ENCODE measurements around the gene ARHGEF11. TPM values are rescaled to one million over a fixed set of nuclear protein-coding genes. Genes with fewer than 3 reads are reported as not detected.

Gene ARHGEF11
- total RNA-seq, 1 experiment from 2014 or later, result 45.5 TPM

GRCh38 chr1:157035121-157035520, 10.4 kb downstream of the ARHGEF11 start:
- Histone ChIP-seq H3K27me3 (replicated peaks; ENCODE audit: control insufficient read depth, insufficient read depth, low read length) (no peaks in the 10 kb centered on the region), H3K4me1 (no peaks in the 10 kb centered on the region), H3K4me3 (ENCODE audit: low read depth, low read length) (no peak overlapping the region), H3K36me3 (ENCODE audit: control insufficient read depth, insufficient read depth, low read length) (no peaks in the 10 kb centered on the region; the same call in 1 of the 2 replicates), H3K9me3 (no peaks in the 10 kb centered on the region)
- Mint-ChIP-seq H3K4me1 (ENCODE audit: low read depth, unreplicated experiment) (peaks cover 6% of the 10 kb centered on the region), H3K27me3 (ENCODE audit: insufficient read depth, unreplicated experiment) (no peaks in the 10 kb centered on the region), H3K4me3 (ENCODE audit: unreplicated experiment) (no peak overlapping the region), H3K9me3 (ENCODE audit: unreplicated experiment) (no peaks in the 10 kb centered on the region), H3K36me3 (ENCODE audit: insufficient read depth, unreplicated experiment) (peaks cover 4% of the 10 kb centered on the region), H3K27ac (ENCODE audit: unreplicated experiment) (no peak overlapping the region)
- POLR2A ChIA-PET, result no interaction called here
- TF ChIP-seq CTCF (IDR thresholded peaks at IDR 0.05; ENCODE audit: insufficient read depth in 1 of 2, low read depth in 1 of 2, low read length in 1 of 2, severe bottlenecking in 1 of 2, unreplicated experiment in 1 of 2), result no peak
- no TSS peak for BruUV-seq (replicated peaks)
- intact Hi-C loops (cut with micrococcal nuclease; ENCODE audit: unreplicated experiment), result no loop called here
- no peak for DNase-seq
- CTCF ChIA-PET, result no interaction called here

- no peaks in the 10 kb centered on the region for H3K9me3 ChIP-seq
- POLR2A ChIA-PET, result no interaction called here
Observed at GRCh38 chr1:157034137-157034800, 11.3 kb downstream of the ARHGEF11 start.

GRCh38 chr1:157033357-157033876, 12.1 kb downstream of the ARHGEF11 start:
- H3K9me3 ChIP-seq, result no peaks in the 10 kb centered on the region
- H3K4me1 ChIP-seq, result no peaks in the 10 kb centered on the region
- no peak for DNase-seq
- TF ChIP-seq CTCF (IDR thresholded peaks at IDR 0.05; ENCODE audit: insufficient read depth in 1 of 2, low read depth in 1 of 2, low read length in 1 of 2, severe bottlenecking in 1 of 2, unreplicated experiment in 1 of 2), result no peak
- H3K36me3 ChIP-seq (ENCODE audit: control insufficient read depth, insufficient read depth, low read length), result no peaks in the 10 kb centered on the region
- BruUV-seq (replicated peaks), result no TSS peak
- intact Hi-C loops (cut with micrococcal nuclease; ENCODE audit: unreplicated experiment), result no loop called here
- H3K36me3 Mint-ChIP-seq (ENCODE audit: insufficient read depth, unreplicated experiment), result peaks cover 4% of the 10 kb centered on the region
- CTCF ChIA-PET, result no interaction called here
- H3K27me3 Mint-ChIP-seq (ENCODE audit: insufficient read depth, unreplicated experiment), result no peaks in the 10 kb centered on the region
- no peak overlapping the region for H3K4me3 Mint-ChIP-seq (ENCODE audit: unreplicated experiment)
- H3K4me3 ChIP-seq (ENCODE audit: low read depth, low read length), result no peak overlapping the region
- H3K4me1 Mint-ChIP-seq (ENCODE audit: low read depth, unreplicated experiment), result peaks cover 6% of the 10 kb centered on the region
- no peaks in the 10 kb centered on the region for H3K27me3 ChIP-seq (replicated peaks; ENCODE audit: control insufficient read depth, insufficient read depth, low read length)
- H3K27ac Mint-ChIP-seq (ENCODE audit: unreplicated experiment), result no peak overlapping the region
- no peaks in the 10 kb centered on the region for H3K9me3 Mint-ChIP-seq (ENCODE audit: unreplicated experiment)
- POLR2A ChIA-PET, result no interaction called here

More at GRCh38 chr1:157034137-157034800, 11.3 kb downstream of the ARHGEF11 start:
- Histone ChIP-seq H3K36me3 (ENCODE audit: control insufficient read depth, insufficient read depth, low read length) (no peaks in the 10 kb centered on the region; the same call in 1 of the 2 replicates), H3K4me1 (no peaks in the 10 kb centered on the region), H3K27me3 (replicated peaks; ENCODE audit: control insufficient read depth, insufficient read depth, low read length) (no peaks in the 10 kb centered on the region), H3K4me3 (ENCODE audit: low read depth, low read length) (no peak overlapping the region)
- CTCF ChIA-PET, result interaction anchor here (1.1 kb wide), 1 partner anchor 121 kb away, joined by 3 read pairs; no protein-coding TSS in a partner anchor
- H3K36me3 Mint-ChIP-seq (ENCODE audit: insufficient read depth, unreplicated experiment), result peaks cover 4% of the 10 kb centered on the region
- no peaks in the 10 kb centered on the region for H3K9me3 Mint-ChIP-seq (ENCODE audit: unreplicated experiment)
- no peaks in the 10 kb centered on the region for H3K27me3 Mint-ChIP-seq (ENCODE audit: insufficient read depth, unreplicated experiment)
- intact Hi-C loops (cut with micrococcal nuclease; ENCODE audit: unreplicated experiment), result no loop called here
- no TSS peak for BruUV-seq (replicated peaks)
- no peak for TF ChIP-seq CTCF (IDR thresholded peaks at IDR 0.05; ENCODE audit: insufficient read depth in 1 of 2, low read depth in 1 of 2, low read length in 1 of 2, severe bottlenecking in 1 of 2, unreplicated experiment in 1 of 2)
- H3K4me1 Mint-ChIP-seq (ENCODE audit: low read depth, unreplicated experiment), result peaks cover 6% of the 10 kb centered on the region
- H3K4me3 Mint-ChIP-seq (ENCODE audit: unreplicated experiment), result no peak overlapping the region
- no peak for DNase-seq
- no peak overlapping the region for H3K27ac Mint-ChIP-seq (ENCODE audit: unreplicated experiment)

Measured in Caco-2 (cell line).